ENCODE data around the gene RGS6.

The RGS6 gene

DNA sequence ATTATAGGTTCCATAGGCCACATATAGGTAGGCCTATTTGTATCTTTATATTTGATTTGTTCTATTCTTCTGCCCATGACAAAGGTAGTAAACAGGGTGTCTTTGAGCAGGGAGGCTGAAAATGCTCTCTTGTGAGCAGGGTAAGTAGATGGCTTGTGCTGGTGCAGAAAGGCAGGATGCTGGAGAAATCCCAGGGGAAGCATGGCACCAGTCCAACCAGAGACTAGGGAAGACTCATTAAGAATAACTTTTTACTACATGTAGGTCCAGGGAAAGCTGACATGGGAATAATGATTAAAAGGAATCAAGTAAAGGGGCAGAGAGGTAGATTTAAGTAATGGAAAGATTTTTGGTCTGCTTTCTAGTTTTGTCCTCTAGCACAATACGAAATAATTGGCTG is 245.0 kb downstream of the RGS6 start:
- TF ChIP-seq, protein P1, sequence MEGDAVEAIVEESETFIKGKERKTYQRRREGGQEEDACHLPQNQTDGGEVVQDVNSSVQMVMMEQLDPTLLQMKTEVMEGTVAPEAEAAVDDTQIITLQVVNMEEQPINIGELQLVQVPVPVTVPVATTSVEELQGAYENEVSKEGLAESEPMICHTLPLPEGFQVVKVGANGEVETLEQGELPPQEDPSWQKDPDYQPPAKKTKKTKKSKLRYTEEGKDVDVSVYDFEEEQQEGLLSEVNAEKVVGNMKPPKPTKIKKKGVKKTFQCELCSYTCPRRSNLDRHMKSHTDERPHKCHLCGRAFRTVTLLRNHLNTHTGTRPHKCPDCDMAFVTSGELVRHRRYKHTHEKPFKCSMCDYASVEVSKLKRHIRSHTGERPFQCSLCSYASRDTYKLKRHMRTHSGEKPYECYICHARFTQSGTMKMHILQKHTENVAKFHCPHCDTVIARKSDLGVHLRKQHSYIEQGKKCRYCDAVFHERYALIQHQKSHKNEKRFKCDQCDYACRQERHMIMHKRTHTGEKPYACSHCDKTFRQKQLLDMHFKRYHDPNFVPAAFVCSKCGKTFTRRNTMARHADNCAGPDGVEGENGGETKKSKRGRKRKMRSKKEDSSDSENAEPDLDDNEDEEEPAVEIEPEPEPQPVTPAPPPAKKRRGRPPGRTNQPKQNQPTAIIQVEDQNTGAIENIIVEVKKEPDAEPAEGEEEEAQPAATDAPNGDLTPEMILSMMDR (IDR thresholded peaks at IDR 0.05), result no peak

DNA sequence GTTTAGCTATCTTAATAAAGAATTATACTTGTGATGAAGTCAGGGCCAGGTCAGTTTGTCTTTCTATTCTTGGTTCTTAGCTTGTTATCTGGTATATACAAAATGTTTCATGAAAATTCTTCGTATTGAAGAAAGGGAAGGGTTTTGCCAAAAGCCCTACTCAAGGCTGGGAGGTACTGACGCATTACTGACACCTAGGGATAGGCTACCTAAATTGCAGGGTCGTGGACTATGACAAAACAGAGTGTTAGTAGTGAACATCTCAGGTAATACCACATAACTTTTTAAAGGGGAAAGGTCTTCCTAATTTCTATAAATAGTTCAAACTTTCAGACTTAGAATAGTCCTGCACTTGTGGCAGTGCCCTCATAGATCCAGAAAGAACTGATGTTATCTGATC is 246.3 kb downstream of the RGS6 start:
- TF ChIP-seq, protein P1 (IDR thresholded peaks at IDR 0.05), result no peak

DNA sequence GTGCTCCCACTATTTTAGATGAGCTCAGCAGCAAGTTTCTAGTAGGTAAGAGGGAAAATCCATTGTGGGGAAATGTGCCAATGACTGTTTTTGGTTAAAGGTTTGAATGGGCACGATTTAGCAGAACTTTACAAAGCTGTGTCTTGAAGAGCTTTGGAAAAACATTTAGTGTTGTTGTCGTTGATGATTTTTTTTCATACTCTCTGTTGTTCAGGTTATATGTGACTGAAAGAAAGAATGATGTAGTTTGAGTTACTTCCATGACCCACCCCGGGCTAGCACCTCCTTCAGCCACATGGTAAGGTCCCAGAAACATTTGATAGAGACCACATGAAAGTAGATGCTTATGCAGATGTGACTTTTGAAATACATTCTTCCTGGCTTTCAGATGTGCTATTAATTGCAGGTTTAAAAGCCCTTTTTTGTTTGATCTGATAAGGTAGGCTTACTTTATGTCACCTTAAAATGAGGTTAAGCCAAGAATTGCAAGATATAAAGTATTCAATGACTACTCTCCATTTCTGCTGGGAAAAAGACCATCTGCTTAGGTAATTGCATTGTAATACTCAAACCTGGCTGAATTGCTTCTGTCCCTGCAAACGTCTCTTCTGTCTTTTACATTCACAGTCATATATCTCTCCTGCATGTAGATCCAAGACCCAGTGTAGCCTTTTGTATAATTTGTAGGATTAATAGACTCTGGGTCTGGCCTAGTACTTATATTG is 250.6 kb downstream of the RGS6 start:
- TF ChIP-seq, protein P1 (IDR thresholded peaks at IDR 0.05), result no peak

DNA sequence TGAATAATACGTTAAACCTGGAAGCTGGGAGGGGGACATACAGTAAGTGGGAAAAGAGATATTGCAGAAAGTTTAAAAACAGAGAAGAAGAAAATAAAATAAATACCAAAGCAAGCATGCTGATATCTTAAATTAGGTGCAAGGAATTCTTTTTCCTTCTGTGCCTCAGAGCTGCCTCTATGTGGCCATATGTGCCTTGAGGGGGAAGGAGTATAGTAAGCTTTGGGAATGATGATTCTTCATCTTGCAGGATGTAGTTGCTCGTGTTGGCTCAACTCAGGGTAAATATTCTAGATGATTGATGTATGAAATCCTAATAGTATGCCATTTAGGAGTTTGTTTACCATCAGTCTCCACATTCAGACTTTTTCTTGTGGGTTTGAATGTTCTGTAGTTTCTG is 251.4 kb downstream of the RGS6 start:
- TF ChIP-seq, protein P1 (IDR thresholded peaks at IDR 0.05), result no peak

DNA sequence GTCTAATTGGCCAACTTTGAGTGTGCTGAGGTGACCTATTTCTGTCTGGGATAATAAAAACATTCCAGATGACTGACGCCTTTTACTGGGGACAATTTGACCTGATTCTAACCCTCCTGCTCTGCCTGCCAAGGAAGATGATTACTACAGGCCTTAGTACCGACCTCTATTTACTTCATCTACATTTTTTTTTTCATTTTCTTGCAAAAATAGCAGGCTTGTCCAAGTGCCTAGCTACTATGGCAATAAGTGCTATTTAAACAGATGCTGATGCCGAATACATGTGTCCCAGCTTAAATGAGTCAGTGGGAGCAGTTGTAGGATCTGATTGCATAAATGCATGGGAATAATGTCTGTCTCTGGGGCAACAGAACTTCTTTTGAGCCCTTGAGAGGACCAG is 254.3 kb downstream of the RGS6 start:
- TF ChIP-seq, protein P1 (IDR thresholded peaks at IDR 0.05), result no peak

DNA sequence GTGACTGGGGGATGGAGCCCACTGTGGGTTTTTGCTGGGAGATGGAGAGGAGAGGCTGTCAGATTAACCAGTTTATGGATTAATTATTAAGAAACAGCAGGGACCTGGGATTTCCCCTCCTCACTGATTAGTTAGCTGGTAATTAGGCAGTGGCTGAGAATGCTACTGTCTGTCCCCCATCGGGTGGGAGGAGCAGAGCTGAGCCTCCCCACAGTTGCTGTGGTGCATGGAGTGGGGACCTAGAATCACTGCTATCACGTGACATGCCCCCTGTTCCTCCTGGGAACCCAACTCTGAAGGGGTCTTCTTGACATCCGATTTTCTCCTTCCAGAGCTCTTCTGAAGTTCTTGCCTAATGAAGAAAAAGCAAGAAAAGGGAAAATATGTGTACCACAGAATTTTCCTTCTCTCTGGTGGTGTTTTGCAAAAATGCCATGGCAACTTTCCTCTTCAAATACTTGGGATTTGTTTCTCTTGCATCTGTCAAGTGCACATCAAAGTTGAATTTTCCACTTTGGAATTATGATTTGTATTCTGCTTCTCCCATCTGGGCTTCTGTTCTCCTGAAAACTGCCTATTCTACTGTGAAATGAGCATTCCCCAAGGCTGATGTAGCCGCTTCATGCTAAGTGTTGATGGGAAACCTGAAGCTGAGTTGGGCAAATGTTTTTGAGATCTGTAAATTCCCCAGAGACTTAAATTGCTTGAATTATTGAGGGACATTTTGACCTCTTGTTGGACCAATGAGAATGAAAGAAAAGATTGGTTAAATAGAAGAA is 264.2 kb downstream of the RGS6 start:
- TF ChIP-seq, protein P1 (IDR thresholded peaks at IDR 0.05), result no peak

DNA sequence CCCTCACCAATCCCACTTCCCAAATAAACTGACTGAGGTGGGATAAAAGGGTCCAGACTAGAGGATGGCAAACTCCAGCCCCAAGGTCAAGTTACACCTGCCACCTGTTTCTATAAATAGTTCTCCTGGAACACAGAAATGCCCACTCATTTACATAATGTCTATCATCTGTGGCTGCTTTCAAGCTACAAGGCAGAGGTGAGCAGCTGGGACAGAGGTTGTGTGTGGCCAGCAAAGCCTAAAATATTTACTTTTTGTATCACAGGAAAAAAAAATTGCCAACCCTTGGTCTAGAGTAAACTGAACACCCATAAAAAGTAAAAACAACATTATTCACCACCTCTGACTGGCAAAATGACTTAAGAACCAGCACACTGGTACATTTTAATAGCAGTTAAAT is 269.4 kb downstream of the RGS6 start:
- TF ChIP-seq, protein P1 (IDR thresholded peaks at IDR 0.05), result no peak

Measured in LNCAP (cell line).